ENCODE results near the gene TADA2B.

Gene TADA2B

GRCh38 chr4:7007142-7007907, 35.8 kb upstream of the TADA2B start:
- no peak for DNase-seq (ENCODE audit: extremely low spot score)
- ChIA-PET CTCF (interaction anchor here (1.0 to 1.7 kb wide), 7 partner anchors 10 to 64 kb away, joined by 3 to 6 read pairs (median 4); partner anchors contain the start of gene GRPEL1), POLR2A (no interaction called here)
- TF ChIP-seq CTCF (IDR thresholded peaks at IDR 0.05; ENCODE audit: control extremely low read depth, extremely low read depth, low read depth, missing control alignments), result no peak

DNA sequence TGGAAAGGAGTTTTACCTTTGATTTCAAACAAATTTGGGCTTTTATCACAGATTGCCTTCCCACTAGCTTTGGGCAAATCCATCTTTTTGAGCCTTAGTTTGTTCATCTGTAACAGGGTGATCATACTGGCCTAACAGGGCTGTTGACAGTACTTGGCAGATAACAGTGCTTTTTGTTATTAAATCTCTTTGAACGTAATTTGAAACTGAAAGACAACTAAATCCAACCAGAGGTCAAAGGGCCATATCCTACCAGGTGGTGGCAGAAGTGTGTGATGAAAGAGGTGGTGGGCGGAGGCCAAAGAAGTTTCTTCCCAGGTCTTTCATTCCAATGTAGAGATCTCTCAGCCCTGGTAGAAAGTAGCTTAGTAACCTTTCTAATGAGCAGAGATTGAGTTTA, 35.2 kb upstream of the TADA2B start:
- no peak for TF ChIP-seq CTCF (IDR thresholded peaks at IDR 0.05; ENCODE audit: control extremely low read depth, extremely low read depth, low read depth, missing control alignments)
- no peak for DNase-seq (ENCODE audit: extremely low spot score)
- CTCF ChIA-PET, result interaction anchor here (1.0 to 1.7 kb wide), 8 partner anchors 9 to 63 kb away, joined by 3 to 6 read pairs (median 4); partner anchors contain the start of gene GRPEL1
- POLR2A ChIA-PET, result no interaction called here

DNA sequence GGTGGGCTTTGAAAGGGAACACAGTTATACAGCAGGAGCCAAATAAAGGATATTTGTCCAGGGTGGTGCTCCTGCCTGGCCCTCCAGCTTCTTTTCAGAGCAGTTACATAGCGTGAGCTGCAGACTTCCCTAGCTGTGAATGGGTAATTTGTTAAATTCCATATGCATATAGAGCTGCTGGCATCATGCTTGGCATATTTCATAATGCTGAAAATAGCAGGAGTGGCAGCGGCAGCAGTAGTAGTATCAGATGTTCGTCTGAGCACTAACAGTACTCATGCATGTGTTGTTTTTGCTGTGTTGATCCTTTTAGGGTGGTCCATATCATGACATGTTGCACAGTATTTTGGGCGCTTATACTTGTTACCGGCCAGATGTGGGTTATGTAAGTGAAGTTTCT, 33.6 kb upstream of the TADA2B start:
- TF ChIP-seq CTCF (IDR thresholded peaks at IDR 0.05; ENCODE audit: control extremely low read depth, extremely low read depth, low read depth, missing control alignments), result no peak
- CTCF ChIA-PET, result interaction anchor here (1.5 kb wide), 1 partner anchor 8 kb away, joined by 5 read pairs; no protein-coding TSS in a partner anchor

DNA sequence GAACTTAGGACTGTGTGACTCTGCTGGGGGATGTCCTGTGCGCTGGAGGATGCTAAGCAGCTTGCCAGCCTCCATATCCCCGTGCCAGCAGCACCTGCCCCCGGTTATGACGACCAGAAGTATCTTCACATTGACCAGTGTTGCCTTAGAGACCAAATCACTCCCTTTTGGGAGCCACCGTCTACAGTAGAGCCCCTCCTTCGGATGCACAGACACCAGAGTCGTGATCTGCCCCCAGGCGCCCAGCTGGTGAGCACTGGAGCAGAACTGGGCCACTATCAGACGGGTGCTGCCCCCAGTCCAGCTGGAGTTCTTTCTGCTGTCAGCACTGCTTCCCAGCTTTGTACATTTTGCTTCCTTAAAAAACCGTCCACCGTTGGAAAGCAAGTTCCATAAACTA, 30.0 kb upstream of the TADA2B start:
- POLR2A ChIA-PET, result interaction anchor here (0.7 to 1.4 kb wide), 2 partner anchors 55 to 56 kb away, joined by 3 read pairs; partner anchors contain the start of gene GRPEL1

More for the DNA sequence above, 33.6 kb upstream of the TADA2B start:
- POLR2A ChIA-PET, result no interaction called here
- DNase-seq (ENCODE audit: extremely low spot score), result no peak

GRCh38 chr4:7014815-7015214, 28.4 kb upstream of the TADA2B start:
- ChIA-PET POLR2A (interaction anchor here (0.6 kb wide), 1 partner anchor 31 kb away, joined by 3 read pairs; no protein-coding TSS in a partner anchor), CTCF (interaction anchor here (8.0 kb wide), 1 partner anchor 28 kb away, joined by 41 read pairs; the partner anchor contains the start of gene TADA2B)
- TF ChIP-seq CTCF (IDR thresholded peaks at IDR 0.05; ENCODE audit: control extremely low read depth, extremely low read depth, low read depth, missing control alignments), result no peak
- DNase-seq (ENCODE audit: extremely low spot score), result no peak

More for the DNA sequence above, 30.0 kb upstream of the TADA2B start:
- CTCF ChIA-PET, result interaction anchor here (1.1 to 8.0 kb wide), 7 partner anchors 12 to 293 kb away, joined by 3 to 41 read pairs (median 8); partner anchors contain the start of gene TADA2B
- DNase-seq (ENCODE audit: extremely low spot score), result no peak
- TF ChIP-seq CTCF (IDR thresholded peaks at IDR 0.05; ENCODE audit: control extremely low read depth, extremely low read depth, low read depth, missing control alignments), result no peak

DNA sequence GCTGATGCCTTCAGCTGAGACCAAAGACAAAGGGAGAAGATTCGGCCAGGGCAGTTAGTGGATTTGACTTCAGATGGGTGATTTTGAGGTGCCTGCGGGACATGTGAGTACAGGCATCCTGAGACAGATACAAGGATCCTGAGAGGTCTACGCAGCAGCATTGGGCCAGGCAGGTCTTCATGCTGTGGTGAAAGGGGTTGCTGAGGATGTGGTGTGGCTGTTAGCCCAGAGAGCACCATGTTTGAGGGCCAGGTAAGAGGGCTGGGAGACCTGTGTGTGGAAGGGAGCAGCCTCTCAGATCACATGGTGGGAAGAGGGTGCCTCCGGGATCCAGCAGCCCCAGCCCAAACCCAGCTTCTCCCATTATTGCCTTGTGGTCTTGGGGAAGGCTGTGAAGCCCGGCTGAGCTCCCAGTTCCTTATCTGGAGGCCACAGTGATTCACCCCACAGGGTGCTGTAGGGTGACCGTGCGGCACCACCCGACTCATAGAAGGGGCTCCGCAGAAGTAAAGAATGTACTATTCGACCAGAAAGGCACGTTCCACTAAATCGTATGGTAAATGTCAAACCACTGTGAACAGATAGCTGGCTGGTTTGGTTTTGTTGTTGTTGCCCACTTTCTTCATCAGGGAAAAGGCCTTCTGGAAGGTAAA, 27.7 kb upstream of the TADA2B start:
- no peak for DNase-seq (ENCODE audit: extremely low spot score)
- no peak for TF ChIP-seq CTCF (IDR thresholded peaks at IDR 0.05; ENCODE audit: control extremely low read depth, extremely low read depth, low read depth, missing control alignments)
- ChIA-PET CTCF (interaction anchor here (0.7 to 8.0 kb wide), 3 partner anchors 11 to 28 kb away, joined by 3 to 41 read pairs (median 4); partner anchors contain the start of gene TADA2B), POLR2A (no interaction called here)

Data from GM10248 (cell line).